HK-2 (cell line): ENCODE results near the gene KRT4.
"Not testable (repeated sequence)": the region's sequence is repeated elsewhere in the genome, so short reads cannot be mapped to it uniquely, and the experiment has no call there.

Source experiments
- DNase-seq: peaks from one replicate; pipeline ENCODE4 v3.0.0-alpha.2; 2018; ENCODE audit not compliant: unreplicated experiment

The KRT4 gene

DNA sequence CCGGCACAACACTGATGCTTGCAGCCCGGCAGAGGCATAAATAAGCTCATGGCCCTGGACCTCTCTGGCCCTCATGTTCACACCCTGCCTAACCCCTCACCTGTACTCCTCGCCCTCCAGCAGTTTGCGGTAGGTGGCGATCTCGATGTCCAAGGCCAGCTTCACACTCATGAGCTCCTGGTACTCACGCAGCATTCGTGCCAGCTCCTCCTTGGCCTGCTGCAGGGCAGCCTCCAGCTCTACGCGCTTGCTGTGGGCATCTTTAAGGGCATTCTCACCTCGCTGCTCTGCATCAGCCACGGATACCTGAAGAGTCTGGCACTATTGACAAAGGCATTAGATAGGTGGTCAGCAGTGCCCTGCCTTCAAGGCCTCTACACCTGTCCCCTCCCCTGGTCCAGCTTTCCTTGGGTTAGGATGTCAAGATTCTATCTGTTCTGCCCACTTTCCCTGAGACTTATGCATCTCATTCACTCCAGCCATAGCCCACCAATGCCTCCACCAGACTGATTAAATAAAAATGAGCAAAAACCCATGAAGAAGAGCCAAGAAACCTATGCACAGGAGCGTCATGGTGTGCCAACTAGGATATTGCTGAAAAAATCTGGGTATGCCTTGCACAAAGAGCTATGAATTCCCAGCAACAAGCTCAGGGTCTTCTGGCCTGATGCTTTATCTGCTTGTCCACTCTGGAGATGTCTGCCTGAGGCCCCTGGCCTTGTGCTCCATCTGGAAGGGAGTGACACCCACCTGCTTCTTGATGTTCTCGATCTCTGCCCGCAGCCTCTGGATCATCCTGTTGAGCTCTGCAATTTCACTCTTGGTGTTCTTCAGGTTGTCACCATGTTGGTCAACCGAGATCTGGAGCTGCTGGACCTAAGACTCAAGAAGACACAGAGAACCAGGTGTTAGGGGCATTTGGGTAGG, 6.1 kb downstream of the KRT4 start:
- DNase-seq, result no peak

DNA sequence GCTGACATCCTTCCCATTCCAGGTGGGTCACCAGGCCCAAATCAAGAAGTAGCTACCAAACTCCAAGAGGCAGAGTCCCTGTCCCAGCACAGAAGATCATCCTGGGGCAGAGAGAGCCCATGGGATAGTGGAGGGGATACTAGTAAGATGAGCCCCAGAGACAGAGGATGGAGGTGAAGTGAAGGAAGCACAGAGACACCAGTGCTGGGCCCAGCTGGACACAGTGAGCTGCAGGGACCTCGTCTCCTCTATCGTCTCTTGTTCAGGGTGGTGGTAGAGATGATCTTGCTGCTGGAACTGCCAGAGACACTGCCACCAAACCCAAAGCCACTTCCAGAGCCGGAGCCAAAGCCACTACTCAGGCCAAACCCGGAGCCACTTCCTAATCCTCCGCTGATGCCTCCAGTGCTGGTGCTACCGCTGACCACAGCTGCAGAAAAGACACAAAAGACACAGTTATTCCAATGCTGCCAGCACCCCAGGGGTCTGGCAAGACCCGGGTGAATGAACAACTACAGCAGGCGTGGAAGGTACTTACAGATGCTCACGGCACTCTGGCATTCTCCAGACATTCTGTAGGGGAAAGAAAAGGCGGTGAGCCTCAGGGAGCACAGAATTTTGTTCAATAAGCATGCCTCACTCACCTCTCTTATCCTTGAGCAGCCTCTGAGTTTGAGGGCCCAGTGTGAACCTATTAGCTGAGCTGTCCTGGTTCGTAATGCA, 6.9 kb downstream of the KRT4 start:
- no peak for DNase-seq

GRCh38 chr12:52806169-52806811, 7.6 kb downstream of the KRT4 start:
- no peak for DNase-seq

DNA sequence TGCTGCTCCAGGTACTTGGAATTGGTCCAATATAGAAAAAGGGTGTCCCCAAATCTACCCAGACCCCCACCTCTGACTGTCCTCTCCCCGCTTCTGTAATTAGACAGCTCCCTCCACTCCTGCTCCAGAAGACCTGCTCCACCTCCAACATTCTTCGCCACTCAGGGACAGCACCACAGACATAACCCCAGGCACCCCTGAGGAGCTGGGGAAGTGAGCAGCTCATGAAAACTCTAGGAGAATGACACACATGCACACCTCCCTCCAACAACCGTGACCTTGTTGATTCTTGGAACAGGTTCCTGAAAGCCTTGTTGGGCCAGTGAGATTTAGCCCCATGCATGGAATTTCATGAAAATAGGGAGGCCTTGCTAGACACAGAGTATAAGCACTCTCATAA, 8.2 kb downstream of the KRT4 start:
- DNase-seq, result no peak

DNA sequence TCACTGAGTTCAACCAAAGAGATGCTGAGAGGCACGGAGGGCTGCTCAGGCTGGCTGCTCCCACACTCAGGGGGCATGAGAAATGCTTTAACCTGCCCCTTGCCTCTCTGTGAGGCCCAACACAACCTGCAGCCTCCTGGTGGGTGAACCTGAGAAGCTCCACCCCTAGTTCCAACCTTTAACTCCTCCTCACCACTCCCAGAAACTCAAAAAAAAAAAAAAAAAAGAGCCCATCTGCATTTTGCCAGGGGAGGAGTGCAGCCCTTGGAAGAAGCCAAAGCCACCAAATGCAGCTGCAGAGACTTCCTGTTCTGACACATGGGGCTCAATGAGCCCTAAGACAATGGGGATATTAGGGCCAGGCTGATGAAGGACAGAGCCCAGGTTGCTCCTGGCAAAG, 8.9 kb downstream of the KRT4 start:
- no peak for DNase-seq

DNA sequence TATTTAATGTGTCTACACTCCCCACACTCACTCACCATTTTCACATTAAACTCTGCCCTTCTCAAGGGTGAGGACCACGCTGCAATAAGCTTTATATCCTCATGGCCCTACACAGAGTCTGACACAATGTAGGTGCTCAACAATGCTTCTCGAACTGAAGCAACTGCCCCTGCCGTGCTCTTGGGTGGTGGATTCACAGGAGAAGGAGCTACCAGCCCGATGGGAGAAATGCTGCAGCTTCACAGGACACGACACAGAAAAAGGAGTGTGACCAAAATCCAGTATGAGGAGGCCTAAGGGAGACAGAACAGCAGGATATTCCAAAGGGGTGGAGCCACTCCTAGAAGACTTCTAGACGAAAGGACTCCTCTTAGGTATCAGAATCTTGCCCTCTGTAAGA, 11.5 kb downstream of the KRT4 start:
- no peak for DNase-seq

- no peak for DNase-seq
Observed at GRCh38 chr12:52801773-52802172, 12.1 kb downstream of the KRT4 start.

- DNase-seq, result no peak
Observed at GRCh38 chr12:52800259-52800917, 13.5 kb downstream of the KRT4 start.

- no peak for DNase-seq
Observed at GRCh38 chr12:52799505-52800211, 14.3 kb downstream of the KRT4 start.

DNA sequence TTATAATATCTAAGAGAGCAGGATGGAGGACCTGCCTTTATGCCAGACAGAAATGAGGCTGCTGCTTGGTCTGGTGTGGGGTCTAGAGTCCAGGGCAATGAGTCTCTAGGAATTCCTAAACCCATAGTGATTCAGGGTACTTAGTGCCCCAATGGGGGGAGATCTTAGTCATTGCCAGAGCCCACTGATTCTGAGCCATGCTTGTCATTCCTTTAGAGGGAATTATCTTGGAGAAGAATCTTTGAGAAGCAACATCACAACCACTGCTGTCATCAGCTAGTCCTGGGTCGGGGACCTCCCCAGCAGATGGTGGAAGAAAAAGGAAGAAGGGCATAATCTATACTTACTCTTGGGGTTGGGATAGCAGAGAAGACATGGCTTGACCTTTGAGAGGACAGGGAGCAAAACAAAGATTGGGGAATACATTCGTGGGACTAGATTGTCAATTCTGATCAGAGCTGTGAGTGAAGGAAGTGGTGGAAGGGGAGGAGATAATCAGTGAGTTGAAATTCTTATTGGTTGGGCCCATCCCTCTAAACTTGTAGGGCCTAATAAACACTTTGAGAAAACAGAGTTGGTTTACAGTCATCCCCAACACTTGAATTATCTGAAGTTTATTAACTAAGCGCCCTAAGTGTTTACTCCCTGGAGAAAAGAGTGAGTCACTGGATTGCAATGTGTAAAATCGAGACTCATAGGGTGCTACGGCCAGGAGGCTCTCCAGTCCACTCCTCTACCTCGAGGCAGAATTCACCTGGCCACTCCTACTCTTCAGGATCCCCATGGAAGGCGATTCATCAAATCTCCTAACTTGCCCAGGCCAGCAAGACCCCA, 15.0 kb downstream of the KRT4 start:
- peak; percentile 44 for DNase-seq

GRCh38 chr12:52798003-52798670, 15.8 kb downstream of the KRT4 start:
- DNase-seq, result peak; percentile 29

DNA sequence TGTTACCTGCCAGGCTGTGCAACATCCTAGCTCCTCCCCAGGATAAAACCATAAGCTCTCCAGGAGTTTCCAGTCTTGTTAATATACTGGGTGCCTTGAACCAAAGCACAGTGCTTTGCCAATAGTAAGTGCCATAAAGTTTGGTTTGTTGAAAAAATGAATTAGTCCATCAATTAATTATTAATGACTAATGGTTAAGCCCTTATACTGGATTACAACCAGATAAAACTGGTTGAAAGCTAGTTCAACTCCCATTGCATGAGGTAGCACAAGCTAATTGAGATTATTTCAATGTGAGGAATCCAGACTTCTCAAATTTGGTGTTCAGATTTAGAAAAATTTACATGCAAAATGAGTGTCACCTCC, 16.4 kb downstream of the KRT4 start:
- no peak for DNase-seq

GRCh38 chr12:52796839-52797528, 16.9 kb downstream of the KRT4 start:
- DNase-seq, result no peak

- no peak for DNase-seq
Observed at GRCh38 chr12:52796429-52796794, 17.5 kb downstream of the KRT4 start.

- DNase-seq, result no peak
Observed at GRCh38 chr12:52795694-52796428, 18.1 kb downstream of the KRT4 start, which contains the start of gene KRT3. Gene KRT3 (minus strand): TSS chr12:52796117. CDS start chr12:52796042, 75 bp downstream.

DNA sequence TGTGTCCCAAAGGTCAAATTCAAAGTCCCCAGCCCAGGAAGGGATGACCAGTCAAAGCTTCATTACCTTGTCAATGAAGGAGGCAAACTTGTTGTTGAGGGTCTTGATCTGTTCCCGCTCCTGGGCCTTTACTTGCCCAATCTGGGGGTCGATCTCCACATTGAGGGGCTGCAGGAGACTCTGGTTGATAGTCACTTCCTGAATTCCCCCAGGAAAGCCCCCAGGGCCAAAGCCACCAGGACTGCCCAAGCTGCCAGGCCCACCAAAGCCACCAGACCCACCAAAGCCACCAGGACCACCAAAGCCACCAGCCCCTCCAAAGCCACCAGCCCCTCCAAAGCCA, 18.6 kb downstream of the KRT4 start:
- not testable (repeated sequence) for DNase-seq

DNA sequence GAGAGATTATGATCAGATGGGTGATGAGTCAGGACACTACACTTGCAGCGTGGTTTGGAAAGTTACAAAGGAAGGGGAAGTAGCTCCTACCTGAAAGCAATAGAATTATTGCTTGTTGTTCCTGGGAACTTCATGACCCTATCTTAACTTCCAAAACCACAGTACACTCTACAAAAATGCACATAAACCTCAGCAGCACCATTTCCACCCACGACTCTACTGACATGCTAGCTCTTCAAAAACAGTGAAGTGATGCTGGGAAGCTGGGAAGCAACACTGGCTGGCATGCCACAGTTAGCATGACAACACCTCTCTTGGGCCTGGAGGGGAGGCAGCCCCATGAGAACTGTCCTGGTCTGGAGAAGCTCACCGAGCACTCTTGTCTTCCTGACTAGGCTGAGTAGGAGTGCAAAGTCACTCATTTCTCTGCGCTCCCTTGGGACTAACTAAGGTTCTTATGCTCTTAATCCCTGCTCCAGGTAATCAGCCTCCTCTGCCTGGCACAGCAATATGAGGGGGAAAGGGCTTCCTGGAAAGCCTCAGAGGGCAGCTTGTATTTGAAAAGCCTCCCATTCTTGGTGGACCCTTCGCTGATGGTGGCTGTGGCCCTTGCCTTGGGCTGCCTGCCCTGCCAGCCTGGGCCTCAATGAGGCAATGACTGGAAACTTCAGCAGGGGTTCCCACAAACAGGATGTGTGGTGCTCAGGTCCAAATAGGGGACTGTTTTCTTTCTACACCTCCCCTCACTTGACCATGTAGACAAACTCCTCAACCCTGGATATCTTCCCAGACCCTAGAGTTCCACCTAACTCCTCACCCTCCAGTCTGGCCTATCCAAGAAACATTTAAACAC, 19.2 kb downstream of the KRT4 start:
- DNase-seq, result no peak
